T-helper 1 cell treated with Interleukin-12 subunit alpha and Interleukin-12 subunit beta and Interleukin-4 antibody, amounts not matched to agents 30 ng/mL and 1 ng/mL, for 36 hours (primary cell): Measurements from ENCODE around the gene TMEM158. TPM values are rescaled to one million over a fixed set of nuclear protein-coding genes. Genes with fewer than 3 reads are reported as not detected.

Experiments
- intact Hi-C: fragments of 100-400 bp; cut with micrococcal nuclease; formaldehyde crosslinking; loops from one replicate; pipeline ENCODE4 v1.15.1; 2024
- total RNA-seq: library from RNA; stranded (reverse); gene quantifications from 2 replicates; pipeline ENCODE4 v1.2.3, GENCODE V29; 2022

The TMEM158 gene
- total RNA-seq, 1 donor from 2014 or later, result not detected

DNA sequence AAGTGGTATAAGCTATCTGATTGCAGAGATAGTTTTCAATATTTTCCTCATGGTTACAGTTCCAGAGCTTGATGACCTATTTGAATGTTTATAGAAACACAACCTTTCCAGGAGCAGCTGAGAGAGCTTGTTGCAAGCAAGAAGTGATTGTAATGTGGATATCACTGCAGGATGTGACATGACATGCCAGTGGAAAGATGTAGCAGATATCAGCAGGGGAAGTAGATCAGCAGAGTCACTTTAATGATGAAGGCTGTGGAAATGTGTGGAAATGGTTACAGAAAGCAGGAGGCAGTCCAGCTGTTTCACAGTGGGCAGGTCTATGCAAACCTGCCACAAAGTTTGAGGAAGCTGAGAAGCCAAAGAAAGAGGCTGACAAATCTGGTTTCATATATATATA lies 21.0 kb downstream of the TMEM158 start:
- intact Hi-C loops, result no loop called here

DNA sequence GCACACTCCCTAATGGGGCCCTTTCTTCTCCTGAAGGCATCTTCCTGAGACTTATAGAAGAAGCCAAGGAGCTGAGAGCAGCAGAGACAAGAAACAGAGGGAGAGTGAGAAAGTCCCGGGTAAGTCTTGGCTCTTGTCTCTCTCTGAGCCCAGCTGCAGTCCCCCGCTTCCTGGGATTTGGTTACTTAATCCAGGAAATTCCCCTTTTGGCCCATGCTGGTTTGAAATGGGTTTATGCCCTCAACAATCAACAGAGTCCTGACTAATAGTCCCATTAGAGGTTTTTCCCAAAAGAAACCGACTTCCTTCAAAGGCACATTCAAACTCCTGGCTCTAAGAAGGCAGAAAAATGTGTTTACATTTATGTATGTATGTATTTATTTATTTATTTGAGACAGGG lies 22.0 kb downstream of the TMEM158 start:
- intact Hi-C loops, result no loop called here

DNA sequence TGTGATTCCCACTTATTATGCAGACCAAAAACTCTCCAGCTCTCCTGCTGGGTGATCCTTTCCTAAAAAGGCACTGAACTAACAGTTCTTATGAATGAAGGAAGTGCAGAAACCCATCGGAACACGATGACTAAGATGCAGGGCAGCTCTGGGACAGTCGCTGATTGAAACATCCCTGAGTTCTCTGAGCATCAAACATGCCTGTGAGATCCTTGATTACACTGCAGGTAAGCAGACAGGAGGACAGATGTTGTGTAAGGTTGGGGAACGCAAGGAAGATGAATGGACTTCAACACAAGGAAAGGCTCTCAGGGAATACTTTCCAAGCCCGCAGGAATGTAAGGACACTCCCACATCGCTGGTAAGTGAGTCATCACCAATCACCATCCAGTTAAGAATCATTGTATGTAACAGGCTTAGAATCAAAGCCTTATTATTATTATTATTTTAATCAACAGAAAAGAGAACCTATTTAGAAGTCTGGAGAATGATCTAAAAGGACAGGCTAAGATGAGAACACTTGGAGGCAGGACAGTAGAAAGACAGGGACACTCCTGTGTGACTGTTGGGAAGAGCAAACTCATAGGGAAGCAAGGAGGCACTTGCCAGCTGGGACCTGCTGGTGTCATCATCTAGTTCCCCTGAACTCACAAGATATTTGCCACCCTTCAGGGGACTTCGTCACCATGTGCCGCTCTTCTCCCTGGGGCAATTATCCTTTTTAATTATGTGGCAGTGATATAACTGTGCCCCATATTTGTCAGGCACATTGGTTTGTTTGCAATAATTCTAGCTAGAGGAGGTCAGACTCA lies 26.0 kb downstream of the TMEM158 start:
- intact Hi-C loops, result no loop called here

DNA sequence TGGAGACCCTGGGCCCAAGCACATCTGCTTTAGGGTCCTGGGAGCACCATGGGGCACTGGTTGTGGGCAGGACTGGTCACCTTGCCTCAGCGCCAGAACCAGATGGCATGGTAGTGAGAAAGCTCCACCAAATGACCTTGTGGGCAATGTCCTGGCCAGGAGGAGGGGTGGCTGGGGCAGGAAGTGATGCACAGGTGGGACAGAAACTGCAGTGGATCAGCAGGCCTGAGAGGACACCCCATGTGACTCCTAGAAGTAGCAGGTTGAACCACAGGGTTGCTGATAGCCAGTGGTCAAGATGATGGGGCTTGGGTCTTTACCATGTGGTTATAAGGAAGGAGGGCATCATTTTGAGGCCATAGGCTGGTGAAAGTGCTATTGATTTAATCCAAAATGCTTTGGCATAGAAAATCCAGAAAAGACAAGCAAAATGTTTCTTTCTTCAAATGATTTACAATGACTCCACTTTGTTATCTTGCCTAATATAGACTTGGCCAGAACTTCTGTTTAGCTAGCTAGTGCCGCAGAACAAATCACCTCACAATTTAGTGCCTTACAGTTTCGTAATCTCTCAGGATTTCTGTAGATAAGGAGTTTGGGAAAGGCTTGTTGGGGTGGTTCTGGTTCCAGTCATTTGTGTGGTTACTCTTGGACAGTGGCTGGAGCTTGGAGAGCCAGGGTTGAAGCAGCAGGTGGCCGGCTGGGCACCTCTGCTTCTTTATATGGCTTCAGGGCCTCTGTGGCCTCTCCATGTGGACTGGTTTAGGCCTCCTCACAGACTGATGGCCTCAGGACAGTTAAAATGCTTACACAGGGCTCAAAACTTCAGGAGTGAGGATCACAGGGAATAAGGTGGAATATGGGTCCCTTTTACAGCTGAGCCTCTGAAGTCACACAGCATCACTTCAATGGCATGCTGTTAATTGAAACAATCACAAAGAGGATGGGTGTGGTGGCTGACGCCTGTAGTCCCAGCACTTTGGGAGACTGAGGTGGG lies 27.5 kb downstream of the TMEM158 start:
- intact Hi-C loops, result loop anchor here (1.0 kb wide), 1 partner anchor 44 kb away; no protein-coding TSS in a partner anchor

DNA sequence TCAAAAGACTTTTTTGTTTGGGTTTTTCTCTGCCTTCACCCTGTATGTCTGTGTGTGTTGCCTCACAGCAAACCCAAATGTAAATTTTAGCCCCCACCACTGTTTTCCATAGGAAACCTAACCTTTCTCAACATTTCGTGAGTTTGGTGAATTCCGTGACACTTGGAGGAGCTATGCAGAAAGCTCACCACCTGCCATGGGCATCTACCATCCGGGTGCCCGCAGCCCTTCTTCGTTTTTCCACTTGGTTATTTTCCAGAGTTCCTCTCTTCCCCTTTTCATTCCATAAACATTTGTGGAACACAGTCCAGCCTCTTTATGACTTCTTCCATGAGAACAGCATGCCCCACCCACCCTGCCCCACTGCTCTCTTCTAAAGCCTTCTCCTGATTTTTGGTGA lies 31.3 kb downstream of the TMEM158 start:
- intact Hi-C loops, result no loop called here

DNA sequence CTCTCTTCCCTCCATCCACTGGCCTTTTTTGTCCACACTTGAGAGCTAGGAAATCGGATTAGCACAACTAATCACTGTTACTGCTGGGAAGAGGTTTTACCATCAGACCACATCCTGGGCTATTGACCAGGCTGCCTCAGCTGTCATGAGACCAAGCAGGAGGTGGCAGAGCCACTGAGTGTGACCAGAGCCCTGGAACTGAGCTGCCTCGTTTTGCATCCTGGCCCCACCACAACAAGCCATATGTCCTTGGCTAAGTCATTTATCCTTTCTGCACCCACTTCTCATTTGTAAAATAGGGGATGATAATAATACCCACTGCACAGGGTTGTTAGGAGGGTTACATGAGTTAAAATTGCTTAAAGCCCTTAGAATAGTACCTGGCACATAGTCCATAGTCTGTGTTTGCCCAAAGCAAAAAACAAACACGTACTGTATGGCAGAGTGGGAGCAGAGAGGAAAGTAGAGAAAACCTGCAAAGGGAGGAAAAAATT lies 34.1 kb downstream of the TMEM158 start:
- intact Hi-C loops, result no loop called here

DNA sequence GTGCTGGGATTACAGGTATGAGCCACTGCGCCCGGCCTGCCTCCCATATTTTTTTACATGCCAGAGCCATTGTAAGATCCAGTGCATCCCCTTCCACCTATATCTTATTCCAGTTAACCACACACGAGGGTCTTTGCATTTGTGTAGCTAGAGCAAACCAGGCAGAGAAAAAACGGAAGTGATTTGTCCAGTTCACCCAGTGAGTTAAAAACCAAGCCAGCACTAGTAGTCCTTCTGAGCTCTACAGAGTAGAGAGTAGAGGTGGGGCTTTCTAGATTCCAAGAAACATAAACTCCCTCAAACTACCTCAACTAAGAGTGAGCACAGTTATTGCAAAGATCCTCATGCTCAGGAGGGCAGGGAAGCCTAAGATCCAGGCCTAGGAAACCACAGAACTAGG lies 34.7 kb downstream of the TMEM158 start:
- intact Hi-C loops, result no loop called here

DNA sequence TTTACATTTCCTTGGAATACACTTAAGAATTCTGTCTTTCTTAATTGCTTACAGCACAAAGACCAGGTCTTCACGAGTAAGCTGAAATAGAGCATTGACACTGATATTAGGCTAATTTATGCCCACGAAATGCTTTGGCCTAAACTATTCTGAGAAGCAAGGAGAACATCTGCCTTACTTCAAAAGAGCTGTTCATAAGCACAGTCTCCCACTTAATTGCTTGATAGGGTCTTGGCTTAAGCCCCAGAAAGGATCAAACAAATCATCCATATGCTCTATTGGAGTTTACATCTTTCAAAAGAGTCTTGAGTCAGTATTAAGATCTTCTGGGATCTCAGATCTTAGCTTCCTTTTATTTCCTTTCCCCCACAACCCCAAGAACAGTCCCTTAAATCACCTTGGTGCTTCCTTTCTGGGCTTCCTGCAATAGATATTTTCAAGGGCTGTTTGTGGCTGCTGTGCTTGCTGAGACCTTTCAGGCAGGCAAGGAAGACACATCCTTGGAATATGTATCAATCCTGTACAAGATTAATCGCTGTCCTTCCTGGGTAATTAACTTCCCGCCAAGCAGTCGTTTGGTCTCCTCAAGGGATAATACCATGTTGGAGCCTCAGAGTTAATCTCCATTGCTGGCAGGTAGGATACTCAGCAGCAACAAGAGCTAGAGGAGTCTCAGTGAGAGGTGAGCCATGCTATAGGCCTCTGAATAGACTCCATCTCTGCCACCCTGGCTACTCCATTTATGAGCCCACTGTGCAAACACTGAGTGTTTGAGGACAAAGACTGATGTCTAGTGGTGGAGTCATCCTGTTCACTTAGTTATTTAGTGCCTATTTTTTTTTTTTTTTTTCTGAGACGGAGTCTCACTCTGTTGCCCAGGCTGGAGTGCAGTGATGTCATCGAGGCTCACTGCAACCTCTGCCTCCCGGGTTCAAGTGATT lies 37.1 kb downstream of the TMEM158 start:
- intact Hi-C loops, result no loop called here

DNA sequence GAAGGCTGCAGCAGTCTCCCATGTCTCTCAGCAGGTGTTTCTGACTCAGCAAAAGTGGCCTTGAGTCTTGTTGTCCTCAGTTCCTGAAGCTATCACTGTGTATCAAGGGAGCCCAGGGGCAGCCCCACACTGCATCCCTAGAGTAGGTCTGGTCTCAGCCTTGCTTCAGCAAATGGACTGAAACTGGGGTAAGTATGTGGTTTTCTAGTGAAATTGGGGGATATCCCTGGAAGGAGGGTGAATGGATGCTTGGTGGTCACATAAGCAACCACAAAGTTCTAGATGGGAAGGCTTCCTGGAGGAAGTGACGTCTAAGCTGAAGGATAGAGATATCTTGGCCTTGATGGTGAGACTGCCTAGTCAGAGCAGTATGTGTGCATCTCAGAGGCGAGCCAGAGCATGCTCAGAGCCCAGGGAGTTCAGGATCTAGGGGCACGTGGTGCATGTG lies 38.4 kb downstream of the TMEM158 start:
- intact Hi-C loops, result no loop called here

DNA sequence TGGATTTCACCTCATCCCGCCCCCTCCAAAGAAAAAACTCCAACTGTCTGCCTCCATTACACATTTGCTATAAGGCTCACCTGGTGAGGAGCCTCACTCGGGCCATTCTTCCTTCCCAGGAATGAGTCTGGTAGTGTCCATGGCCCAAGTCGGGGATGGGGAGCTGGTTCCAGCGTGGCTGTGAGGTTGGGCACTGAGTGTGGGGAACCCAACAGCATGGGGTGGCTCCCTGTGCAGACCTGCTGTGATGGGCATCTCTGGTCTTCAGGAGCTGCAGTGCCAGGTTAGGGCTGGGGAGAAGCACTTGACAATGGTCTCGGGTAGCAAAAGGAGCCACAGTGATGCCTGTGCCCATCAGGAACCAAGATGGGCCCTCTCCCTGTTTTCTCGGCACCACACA lies 39.2 kb downstream of the TMEM158 start:
- intact Hi-C loops, result no loop called here

DNA sequence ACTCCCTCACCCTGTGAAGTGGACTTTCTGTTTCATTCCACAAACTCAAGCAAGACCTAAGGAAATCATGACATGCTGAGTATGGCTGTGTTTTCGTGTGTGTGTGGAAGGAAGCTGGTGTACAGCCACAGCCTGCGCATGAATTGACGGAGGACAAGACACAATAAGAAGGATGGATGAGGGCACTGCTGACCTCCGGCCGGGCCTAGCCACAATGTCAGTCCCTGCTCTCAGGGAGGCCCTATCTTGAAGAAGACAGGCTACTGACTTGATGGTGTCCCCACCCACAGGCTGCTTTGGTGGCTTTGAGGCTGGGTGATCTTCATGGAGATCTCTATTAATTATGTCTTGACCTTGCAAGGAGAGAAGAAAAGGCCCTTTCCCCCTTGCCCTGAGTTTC lies 40.6 kb downstream of the TMEM158 start:
- intact Hi-C loops, result no loop called here

DNA sequence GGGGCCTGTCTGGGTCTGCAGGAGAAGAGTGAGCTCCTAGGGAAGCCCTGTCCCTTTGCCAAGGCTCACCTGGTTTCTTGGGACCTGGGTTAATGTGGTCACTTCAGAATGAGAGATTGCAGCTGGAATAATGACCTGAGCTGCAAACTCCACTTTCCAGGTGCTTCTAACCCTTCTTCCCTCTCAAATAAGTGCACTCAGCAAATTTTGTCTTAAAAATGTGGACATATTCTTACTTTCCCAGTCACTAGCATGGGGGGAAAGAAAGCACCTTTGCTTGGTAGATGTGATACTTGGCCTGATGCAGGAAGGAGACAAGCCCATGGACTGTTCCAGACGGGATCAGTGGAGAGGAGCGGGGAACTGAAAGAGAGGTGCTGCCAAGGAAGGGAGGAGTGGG lies 41.0 kb downstream of the TMEM158 start:
- intact Hi-C loops, result no loop called here

DNA sequence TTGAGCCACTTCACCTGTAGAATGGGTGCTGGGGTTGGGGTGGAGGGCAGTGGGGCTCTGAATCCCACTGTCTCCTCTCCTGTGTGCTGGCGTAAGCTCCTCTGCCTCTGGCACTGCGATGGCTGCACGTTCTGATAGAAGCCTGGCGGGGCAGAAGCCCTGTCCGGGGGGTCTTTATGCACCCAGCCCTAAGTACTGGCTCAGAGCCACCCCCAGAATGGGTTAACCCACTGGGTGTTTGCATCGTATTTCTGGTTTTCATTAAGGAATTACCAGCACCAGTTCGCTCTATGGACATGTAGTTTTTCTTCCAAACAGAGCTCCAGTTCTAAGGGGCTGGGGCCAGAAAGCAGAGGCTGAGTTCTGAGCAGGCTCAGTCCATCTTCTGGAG lies 42.2 kb downstream of the TMEM158 start:
- intact Hi-C loops, result no loop called here

DNA sequence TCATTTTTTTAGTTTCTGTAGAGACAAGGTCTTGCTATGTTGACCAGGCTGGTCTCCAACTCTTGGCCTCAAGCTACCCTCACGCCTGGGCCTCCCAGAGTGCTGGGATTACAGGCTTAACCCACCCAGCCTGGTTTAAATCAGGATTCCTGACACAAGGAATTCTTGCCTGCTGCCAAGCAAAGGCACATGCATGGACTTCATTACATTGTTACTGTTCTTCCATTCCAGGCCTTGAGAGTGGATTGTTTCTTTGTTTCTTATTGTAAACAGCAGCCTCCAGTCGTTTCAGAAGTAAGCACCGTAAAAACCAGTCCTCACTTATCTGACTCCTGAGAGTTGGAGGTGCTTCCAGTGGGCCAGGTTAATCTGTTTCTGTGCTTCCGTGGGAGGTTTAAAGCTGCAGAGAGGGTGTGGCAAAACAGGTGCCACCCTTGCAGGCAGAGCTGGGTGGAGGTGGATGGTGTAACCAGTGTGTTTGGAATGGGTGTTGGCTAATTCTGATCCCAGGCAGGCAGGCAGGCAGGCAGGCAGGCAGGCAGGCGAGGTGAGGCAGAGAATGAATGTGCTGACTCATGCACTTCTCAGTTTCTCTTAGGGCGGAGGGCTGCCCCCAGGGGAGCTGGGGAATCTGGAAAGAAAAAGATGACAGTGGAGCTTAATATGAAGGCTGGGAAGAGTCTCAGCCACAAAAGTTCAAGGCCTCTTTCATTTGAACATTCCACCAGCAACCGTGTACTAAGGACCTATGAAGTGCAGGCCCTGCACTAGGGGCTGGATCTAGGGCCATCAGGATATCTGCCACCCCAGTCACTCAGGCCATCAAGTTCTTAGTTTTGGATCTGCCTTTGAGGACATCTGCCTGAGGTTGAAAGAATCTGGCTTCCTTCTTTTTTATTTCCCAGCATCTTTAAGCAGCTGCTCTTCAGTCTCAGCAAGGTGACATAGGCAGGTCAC lies 42.9 kb downstream of the TMEM158 start:
- intact Hi-C loops, result no loop called here

DNA sequence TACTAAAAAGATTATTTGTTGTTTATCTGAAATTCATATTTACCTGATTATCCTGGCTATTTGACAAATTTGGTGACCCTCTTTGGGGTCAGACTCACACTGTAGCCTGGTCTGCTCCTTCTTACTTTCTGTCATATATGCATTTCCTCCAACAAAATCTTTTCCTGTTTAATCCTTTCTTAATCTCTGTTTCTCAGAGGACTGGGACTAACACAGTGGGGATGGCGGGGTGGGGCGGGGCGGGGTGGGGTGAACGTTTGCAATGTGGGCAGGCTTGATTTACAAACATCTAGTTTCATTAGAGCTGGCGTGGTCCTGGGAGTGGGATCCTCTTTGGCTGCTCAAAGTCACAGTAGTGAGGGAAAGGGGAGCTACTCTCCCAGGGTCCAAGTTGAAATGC lies 44.6 kb downstream of the TMEM158 start:
- intact Hi-C loops, result no loop called here

DNA sequence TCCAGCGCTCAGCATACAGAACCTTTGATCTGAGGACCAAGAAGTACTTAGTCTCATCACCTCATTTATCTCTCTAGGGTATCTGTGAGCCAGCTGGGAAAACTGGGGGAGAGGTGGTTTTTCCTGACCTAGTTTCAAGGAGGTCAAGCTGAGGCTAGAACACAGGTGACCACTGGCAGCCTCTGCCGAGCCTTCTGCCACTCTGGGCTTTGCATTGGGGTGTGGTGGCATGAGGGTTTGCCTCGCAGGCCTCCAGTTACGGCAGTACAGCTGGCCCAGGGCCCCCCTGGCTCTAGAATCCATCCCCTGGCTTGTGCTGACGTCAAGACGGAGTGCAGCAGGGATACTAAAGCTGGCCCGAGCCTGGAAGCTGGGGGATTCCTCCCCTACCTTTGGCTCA lies 45.2 kb downstream of the TMEM158 start:
- intact Hi-C loops, result no loop called here

DNA sequence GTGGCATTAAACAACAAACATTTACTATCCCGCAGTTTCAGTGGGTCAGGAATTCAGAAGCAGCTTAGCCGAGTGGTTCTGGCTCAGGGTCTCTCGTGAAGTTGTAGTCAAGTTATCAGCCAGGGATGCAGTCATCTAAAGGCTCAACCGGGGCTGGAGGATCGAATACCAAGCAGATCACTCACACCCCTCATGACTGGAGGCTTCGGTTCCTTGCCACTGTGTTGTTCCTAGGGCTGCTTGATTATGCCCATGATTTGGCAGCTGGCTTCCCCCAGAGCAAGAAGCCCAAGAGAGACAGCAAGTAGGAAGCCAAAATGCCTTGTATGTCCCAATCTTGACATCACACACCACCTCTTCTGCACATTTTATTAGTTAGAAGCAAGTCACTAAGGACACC lies 46.0 kb downstream of the TMEM158 start:
- intact Hi-C loops, result no loop called here

DNA sequence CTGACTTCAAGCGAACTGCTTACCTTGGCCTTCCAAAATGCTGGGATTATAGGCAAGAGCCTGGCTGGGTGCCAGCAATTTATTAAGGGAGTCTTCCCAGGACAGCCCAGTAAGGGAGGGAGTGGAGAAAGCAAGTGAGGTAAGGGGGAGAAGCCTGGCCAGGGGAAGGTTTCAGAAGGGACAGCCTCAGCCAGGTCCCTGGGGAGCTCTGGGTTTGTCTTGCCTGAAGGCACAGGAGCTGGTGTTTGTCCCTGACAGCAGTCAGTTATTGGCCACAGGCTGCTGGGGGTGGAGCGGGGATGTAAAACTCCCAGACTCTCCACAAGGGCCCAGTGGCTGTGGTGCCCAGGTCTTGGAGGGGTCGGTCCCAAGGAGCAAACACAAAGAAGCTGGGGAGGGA lies 46.9 kb downstream of the TMEM158 start:
- intact Hi-C loops, result no loop called here

DNA sequence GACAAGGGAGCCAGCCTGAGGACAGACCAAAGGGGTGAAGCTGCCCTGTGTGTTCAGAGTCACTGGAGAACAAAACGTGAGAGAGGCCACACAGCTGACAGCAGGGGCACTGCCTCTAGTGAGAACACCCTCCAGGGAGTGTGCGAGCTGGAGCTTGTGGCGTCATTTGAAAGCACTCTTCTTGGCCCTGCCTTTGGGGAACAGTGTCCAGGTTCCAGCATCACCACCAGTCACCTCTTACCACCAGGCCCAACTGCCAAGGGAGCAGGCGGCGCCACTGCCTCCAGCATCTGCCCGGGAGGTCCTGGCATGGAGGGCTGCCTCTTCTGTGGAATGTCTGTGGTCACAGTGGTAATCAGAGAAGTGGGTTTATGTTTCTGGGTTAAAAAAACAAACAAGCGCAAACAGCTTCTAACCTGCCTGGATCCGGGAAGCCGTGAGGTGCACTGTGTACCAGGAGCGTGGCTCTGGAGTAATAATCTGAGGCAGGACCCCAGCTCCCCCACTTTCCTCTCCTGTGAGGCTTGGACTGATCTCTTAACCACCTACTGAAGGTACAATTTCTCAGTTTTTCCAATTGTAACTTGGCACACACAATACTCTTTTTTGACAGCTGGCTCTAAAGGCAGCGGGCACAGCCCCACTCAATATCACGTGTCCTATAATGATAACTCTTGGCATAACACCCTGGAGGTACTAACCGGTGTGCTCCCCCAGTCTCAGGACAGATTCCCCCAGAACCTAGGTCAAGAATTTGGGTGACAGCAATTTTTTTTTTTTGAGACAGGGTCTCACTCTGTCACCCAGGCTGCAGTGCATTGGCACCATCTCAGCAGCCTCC lies 47.7 kb downstream of the TMEM158 start:
- intact Hi-C loops, result no loop called here
